HG02970 (cell line): ENCODE data around the gene RBMY1F.
"Not testable (repeated sequence)": the region's sequence is repeated elsewhere in the genome, so short reads cannot be mapped to it uniquely, and the experiment has no call there.

Experiments used
- ATAC-seq: cut with Tn5 transposase; IDR thresholded peaks from one replicate; pipeline ENCODE4 v1.9.1; 2021; ENCODE audit warnings: mild to moderate bottlenecking, moderate library complexity, moderate number of reproducible peaks; ENCODE audit not compliant: unreplicated experiment, low FRiP score

The RBMY1F gene

DNA sequence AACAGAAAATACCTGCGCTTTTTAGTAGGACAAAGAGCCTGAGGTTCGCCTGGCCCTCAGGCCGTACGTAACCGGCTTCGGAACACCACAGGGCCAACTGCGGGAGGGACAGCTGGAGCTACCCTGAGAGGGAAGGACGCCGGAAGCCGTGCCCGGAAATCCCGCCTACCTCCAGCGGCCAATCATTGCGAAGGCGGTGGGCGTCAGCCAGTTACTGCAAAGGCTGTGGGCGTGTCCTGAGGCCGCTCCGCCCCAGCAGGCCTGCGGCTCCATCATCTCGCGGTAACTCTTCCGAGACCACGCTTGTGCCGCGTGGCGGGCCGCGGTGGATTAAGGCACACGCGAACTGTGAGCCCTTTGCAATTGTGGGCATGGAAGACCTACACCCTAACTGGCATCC lies at the start of gene RBMY1F:
Gene RBMY1F (minus strand): TSS at position 101 of the 400 bp plus-strand sequence. CDS start 1,954 bp downstream, outside the sequence.
- ATAC-seq: not testable (repeated sequence)

DNA sequence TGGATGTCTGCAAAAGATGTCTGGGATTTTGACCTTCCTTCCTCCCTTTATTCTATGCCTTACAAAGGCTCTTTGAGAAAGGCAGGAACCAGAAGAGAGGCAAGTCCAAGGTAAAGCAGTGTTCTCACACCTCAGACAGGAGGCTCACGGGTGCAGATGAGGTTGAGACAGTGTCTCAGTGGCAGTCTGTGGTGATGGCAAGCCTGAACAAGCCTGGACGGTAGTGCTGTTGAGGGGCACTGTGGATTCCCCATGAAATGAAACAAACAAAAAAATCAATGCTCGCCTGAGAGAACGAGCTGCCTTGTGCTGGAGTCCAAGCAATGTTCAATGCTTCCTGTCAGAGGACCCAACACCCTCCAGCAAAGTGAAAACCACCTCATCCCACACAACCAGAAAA lies 31.6 kb downstream of the RBMY1F start:
- not testable (repeated sequence) for ATAC-seq

DNA sequence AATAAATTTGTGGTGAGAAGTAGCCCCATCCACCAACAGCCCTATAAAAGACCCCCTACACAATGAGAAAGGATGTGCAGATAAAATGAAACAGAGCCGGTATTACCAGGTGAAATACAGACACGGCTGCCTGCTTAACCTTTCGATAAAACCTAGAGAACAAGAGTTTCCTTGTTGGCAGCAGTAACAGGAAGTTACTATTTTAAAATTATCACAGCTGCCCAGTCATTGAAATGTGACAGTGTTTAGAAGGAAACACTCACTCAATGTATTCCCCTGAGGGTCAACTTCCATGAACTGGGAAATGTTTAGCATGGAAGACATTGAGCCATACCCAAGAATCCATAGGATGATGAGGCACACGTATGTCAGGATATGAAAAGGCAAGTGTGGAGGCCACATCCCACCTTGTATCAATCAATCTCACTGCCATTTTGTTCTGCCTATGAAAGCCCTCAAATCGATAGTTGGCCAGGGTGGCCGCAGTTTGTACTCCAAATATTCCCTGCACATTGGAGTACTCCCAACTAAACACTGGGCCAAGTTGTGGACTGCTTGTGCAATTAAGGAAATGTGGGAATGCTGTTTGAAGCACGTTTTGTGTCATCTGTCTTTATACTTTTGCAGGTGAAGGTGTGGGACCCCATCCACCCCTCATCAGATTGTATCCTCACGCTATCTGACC lies 41.6 kb downstream of the RBMY1F start:
- ATAC-seq: not testable (repeated sequence)

DNA sequence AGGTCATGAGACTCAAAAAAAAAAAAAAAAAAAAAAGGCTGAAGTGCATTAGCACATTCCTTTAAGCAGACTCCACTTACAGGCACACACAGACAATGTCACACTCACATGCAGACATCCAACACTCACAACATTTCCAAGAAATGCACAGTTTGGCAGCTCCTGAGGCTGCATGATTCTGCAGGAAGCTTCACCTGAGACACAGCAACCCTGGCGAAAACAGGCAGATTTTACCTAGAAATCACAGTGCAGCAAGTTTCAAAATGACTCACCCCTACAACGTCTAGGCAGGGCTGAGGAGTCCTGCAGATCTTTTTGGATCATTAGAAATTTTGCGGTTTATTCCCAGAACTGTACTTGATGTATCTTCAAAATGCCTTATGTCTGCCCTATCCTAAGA lies 48.0 kb downstream of the RBMY1F start:
- not testable (repeated sequence) for ATAC-seq

DNA sequence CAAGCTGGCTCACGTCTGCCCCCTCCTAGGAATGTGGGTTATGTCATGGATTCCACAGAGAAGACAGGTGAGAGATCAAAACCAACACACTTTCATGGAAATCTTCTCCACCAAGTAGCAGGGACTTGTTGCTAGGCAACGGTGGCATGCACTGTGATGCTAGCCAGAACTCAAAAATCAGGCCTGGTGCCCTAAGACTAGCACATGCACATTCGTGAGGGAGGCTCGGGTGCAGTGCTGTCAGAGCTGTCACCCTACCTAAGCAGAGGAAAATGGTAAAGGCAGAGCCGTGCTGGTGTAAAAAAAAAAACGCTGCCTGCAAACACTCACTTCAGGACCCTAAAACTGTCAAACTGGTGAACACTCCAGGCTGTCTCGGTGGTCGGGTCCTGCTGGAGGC lies 52.2 kb downstream of the RBMY1F start:
- ATAC-seq: not testable (repeated sequence)
